NCI-H128 (cell line): ENCODE data around the gene DENND2C.

Source experiments
- DNase-seq: peaks from one replicate; lab custom pipeline; 2025; ENCODE audit not compliant: unreplicated experiment; lab: John Stamatoyannopoulos, UW

The DENND2C gene

GRCh38 chr1:114688526-114688925, 18.7 kb upstream of the DENND2C start:
- DNase-seq, result no peak

- no peak for DNase-seq
Observed at GRCh38 chr1:114685851-114686250, 16.0 kb upstream of the DENND2C start.

- DNase-seq, result no peak
Observed at GRCh38 chr1:114677691-114678090, 7.8 kb upstream of the DENND2C start.

- no peak for DNase-seq
Observed at GRCh38 chr1:114676115-114676514, 6.3 kb upstream of the DENND2C start.

GRCh38 chr1:114671939-114672275, 2.1 kb upstream of the DENND2C start:
- no peak for DNase-seq

- no peak for DNase-seq
Observed at GRCh38 chr1:114671011-114671938, 1.4 kb upstream of the DENND2C start.

GRCh38 chr1:114670083-114671010, 498 bp upstream of the DENND2C start:
- peak; percentile 18 for DNase-seq

- DNase-seq, result no peak
Observed at GRCh38 chr1:114668784-114669561, 876 bp downstream of the DENND2C start.

- DNase-seq, result no peak
Observed at GRCh38 chr1:114668373-114668772, 1.5 kb downstream of the DENND2C start.

- DNase-seq, result no peak
Observed at GRCh38 chr1:114666954-114667353, 2.9 kb downstream of the DENND2C start.

GRCh38 chr1:114660238-114660637, 9.6 kb downstream of the DENND2C start:
- DNase-seq, result no peak

GRCh38 chr1:114651893-114652292, 18.0 kb downstream of the DENND2C start:
- no peak for DNase-seq

GRCh38 chr1:114648503-114648902, 21.3 kb downstream of the DENND2C start:
- DNase-seq, result no peak

- no peak for DNase-seq
Observed at GRCh38 chr1:114641377-114641776, 28.5 kb downstream of the DENND2C start.

GRCh38 chr1:114638910-114639309, 30.9 kb downstream of the DENND2C start:
- no peak for DNase-seq

- no peak for DNase-seq
Observed at GRCh38 chr1:114632427-114632826, 37.4 kb downstream of the DENND2C start.

GRCh38 chr1:114627107-114627506, 42.7 kb downstream of the DENND2C start:
- no peak for DNase-seq

- no peak for DNase-seq
Observed at GRCh38 chr1:114623364-114623763, 46.5 kb downstream of the DENND2C start.

- no peak for DNase-seq
Observed at GRCh38 chr1:114620419-114620818, 49.4 kb downstream of the DENND2C start.

GRCh38 chr1:114618606-114619005, 51.2 kb downstream of the DENND2C start:
- no peak for DNase-seq
